NB4 (cell line): Measurements from ENCODE around the gene SEPTIN2.

Experiments
- CTCF ChIP-seq: IDR thresholded peaks from one replicate; pipeline ENCODE4 v1.5.1; 2012; ENCODE audit warnings: low read depth, low read length
- POLR2A ChIP-seq: IDR thresholded peaks from 2 replicates; pipeline ENCODE4 v1.6.1; 2011; ENCODE audit warnings: mild to moderate bottlenecking; ENCODE audit not compliant: insufficient read length; ENCODE audit errors: extremely low read depth

GRCh38 chr2:241393524-241394196 is 77.9 kb downstream of the SEPTIN2 start:
- TF ChIP-seq CTCF (no peak), POLR2A (no peak)
